Measurements from ENCODE around the gene FURIN.

The FURIN gene

DNA sequence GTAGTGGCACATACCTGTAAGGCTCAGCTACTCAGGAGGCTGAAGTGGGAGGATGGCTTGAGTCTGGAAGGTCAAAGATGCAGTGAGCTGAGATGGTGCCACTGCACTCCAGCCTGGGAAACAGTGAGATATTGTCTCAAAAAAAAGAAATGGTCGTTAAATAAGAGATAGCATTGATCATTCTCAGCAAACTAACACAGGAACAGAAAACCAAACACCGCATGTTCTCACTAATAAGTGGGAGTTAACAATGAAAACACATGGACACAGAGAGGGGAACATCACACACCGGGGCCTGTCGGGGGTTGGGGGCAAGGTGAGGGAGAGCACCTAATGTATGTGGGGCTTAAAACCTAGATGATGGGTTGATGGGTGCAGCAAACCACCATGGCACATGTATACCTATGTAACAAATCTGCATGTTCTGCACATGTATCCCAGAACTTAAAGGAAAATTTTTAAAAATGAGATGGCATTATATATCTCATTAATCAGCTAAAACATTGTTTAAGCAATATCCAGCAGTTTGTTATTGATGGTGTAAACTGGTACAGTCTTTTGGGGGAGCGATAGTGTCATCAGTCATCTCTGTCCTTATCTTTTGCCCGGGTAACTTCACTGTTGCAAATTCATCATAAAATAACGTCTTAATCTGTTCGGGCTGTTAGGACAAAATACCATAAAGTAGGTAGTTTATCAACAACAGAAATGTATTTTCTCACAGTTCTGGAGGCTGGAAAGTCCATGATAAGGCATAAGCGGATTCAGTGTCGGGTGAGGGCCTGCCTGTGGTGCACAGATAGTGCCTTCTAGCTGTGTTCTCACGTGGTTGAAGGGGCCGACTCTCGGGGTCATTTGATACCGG, 33.0 kb downstream of the FURIN start:
- TF ChIP-seq, protein P1, sequence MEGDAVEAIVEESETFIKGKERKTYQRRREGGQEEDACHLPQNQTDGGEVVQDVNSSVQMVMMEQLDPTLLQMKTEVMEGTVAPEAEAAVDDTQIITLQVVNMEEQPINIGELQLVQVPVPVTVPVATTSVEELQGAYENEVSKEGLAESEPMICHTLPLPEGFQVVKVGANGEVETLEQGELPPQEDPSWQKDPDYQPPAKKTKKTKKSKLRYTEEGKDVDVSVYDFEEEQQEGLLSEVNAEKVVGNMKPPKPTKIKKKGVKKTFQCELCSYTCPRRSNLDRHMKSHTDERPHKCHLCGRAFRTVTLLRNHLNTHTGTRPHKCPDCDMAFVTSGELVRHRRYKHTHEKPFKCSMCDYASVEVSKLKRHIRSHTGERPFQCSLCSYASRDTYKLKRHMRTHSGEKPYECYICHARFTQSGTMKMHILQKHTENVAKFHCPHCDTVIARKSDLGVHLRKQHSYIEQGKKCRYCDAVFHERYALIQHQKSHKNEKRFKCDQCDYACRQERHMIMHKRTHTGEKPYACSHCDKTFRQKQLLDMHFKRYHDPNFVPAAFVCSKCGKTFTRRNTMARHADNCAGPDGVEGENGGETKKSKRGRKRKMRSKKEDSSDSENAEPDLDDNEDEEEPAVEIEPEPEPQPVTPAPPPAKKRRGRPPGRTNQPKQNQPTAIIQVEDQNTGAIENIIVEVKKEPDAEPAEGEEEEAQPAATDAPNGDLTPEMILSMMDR (IDR thresholded peaks at IDR 0.05; ENCODE audit: borderline replicate concordance, insufficient read depth, low read depth, low read length), result no peak
- peak overlapping the region; percentile 88 for H3K4me3 ChIP-seq (ENCODE audit: low read depth, low read length)

DNA sequence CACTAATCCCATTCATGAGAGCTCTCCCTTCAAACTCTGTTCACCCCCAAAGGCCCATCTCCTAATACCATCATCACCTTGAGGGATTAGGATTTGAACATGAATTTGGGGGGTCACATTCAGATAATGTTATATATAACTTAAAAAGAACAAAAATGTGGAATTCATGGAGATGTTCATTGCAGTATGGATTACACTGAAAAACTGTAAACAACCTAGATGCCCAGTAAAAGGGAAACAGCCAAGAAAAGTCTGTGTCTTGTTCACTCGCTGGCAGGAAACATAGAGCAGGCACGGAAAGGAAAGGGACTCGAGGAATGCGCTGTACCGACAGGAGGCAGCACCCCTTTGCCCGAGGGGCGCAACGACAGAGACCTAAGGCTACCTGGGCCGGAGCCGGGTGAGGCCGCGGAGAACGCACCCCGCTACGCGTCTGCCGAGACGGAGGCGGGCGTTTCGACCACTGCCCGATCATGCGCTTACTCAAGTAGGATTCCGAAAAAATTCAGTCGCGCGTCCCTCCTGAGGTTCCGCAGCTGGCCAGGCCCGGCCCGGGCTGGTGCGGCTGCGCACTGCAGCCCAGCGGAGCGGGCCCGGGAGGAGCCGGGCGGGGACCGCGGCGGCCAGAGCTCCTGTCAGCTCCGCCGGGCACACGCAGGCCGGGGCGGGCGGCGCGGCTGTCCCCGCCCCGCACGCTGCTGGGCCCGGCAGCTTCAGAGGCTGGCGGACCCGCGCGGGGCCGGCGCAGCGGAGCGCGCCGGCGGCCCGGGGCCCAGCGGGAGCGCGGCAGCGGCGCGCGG, 33.9 kb downstream of the FURIN start:
- TF ChIP-seq, protein P1 (IDR thresholded peaks at IDR 0.05; ENCODE audit: borderline replicate concordance, insufficient read depth, low read depth, low read length), result peak; percentile 84
- H3K4me3 ChIP-seq (ENCODE audit: low read depth, low read length), result peak overlapping the region; percentile 88

DNA sequence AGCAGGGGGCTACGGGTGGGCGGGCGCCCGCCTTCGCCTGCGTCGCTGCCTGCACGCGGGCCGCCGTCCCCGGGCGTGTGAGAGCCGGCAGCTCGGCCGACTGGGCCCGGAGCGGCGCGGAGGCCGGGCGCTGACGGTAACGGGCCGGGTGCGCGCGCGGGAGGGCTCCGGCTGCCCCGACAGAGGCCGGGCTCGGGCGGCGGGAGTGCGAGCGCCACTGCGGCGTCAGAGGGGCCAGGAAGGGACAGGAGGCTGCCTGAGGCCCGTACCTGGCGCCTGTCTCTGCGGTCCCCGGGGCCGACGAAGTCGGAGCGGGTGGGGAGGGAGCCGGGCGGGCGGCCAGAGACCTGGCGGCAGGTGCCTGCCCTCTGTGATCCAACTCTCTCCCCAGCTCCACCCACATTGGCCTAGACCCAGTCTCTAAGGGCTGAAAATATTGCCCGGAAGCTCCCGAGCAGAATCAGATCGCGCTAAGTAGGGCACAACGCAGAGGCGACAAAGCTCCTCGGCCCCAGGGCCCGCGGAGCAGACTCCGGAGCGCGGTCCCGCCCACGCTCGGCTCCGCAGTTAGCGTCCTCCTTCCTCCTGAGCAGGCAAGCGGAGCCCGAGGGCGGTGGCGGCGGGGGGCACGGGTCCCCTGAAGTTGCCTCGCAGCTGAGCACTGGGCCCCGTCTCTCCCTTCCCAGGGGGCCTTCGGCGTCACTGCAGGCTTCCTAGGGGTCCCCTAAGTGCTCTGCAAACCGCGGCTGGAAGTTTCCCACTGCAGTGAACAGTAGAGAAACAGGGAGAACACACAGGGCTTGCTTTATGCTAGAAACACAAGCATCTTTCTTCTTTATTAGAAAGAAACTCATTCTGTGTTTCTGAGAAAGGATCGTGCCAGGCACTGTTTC, 34.7 kb downstream of the FURIN start, which contains the start of gene MAN2A2:
MAN2A2 (plus strand) TSS at position 463 of the 893 bp plus-strand sequence. CDS start 906 bp downstream, outside the sequence.
- peak within 1 kb of the TSS; percentile 88 for H3K4me3 ChIP-seq (ENCODE audit: low read depth, low read length)
- TF ChIP-seq, protein P1 (IDR thresholded peaks at IDR 0.05; ENCODE audit: borderline replicate concordance, insufficient read depth, low read depth, low read length), result no peak

DNA sequence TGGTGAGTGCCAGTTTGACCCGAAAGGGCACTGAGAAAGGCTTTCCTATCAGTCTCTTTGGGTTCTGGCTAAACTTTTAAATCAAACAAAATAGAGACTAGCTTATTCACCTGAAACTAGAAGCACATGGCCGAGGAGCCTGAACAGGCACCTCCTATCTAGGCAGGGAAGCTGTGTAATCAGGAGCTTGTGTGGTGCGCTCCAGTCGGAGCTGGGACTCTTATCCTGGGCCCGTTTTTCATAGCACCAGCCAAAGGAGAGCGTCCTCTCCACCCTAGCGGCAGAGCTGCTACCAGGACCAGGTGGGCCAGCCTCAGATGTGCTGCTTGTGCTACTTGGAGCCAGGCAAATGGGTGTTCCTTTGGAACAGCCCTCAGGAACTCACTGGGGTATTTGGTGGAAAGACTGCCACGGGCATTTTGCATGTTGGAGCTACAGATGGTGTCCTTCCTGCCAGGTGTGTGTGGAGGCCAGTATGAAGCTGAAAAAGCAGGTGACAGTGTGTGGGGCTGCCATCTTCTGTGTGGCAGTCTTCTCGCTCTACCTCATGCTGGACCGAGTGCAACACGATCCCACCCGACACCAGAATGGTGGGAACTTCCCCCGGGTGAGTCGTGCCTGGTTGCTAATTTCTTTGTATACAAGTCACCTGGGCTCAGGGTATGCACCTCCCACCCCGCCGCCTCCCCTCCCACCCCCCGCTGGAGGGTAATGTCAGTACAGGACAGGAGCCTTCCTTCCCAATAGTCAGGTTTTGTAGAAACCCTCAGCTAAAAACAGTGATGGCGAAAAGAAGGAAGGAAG, 35.5 kb downstream of the FURIN start:
- H3K4me3 ChIP-seq (ENCODE audit: low read depth, low read length), result peak overlapping the region; percentile 88
- TF ChIP-seq, protein P1 (IDR thresholded peaks at IDR 0.05; ENCODE audit: borderline replicate concordance, insufficient read depth, low read depth, low read length), result no peak

DNA sequence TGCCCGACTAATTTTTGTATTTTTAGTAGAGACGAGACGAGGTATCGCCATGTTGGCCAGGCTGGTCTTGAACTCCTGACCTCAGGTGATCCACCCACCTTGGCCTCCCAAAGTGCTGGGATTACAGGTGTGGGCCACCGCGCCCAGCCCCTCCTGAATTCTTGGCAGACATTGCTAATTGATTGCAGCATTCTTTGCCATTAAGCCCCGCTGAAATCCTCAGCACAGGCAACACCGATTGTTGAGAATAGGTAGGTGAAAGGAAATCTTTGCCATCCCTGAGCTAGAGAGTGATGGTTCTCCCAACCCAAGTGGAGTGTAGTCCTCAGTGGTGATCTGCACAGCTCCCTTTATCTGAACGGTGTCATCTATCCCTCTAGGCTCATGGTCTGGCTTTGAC, 36.4 kb downstream of the FURIN start:
- TF ChIP-seq, protein P1 (IDR thresholded peaks at IDR 0.05; ENCODE audit: borderline replicate concordance, insufficient read depth, low read depth, low read length), result no peak
- no peak overlapping the region for H3K4me3 ChIP-seq (ENCODE audit: low read depth, low read length)

Data from GM12875 (cell line).